Measurements from ENCODE around the gene KAT5. TPM values are rescaled to one million over a fixed set of nuclear protein-coding genes. Genes with fewer than 3 reads are reported as not detected.

The KAT5 gene
- total and polyA plus RNA-seq, 2 of the 13 experiments (the other 11 are each of a cell fraction or from before 2014, with no cell fraction given): 35.2 to 48.3 TPM

- TF ChIP-seq HNF4G (IDR thresholded peaks at IDR 0.05; ENCODE audit: borderline replicate concordance, low read depth, low read length) (no peak), HNF4G (CRISPR knock-in tag; IDR thresholded peaks at IDR 0.05; ENCODE audit: borderline replicate concordance, low read depth) (no peak; the same call in 1 of the 2 replicates), ZNF616 (CRISPR knock-in tag; IDR thresholded peaks at IDR 0.05; ENCODE audit: low read depth) (no peak), ZNF709 (CRISPR knock-in tag; IDR thresholded peaks at IDR 0.05) (peak; percentile 83), SRY (CRISPR knock-in tag; IDR thresholded peaks at IDR 0.05) (peak; percentile 77; the same call in 1 of the 2 replicates), KAT2B (IDR thresholded peaks at IDR 0.05; ENCODE audit: borderline replicate concordance, low read depth, low read length) (no peak), ZNF276 (CRISPR knock-in tag; IDR thresholded peaks at IDR 0.05; ENCODE audit: low read depth) (no peak), ERF (CRISPR knock-in tag; IDR thresholded peaks at IDR 0.05) (peak; percentile 78; the same call in 1 of the 2 replicates), ZFAT (CRISPR knock-in tag; conservative IDR thresholded peaks at IDR 0.05) (no peak), SNAI1 (CRISPR knock-in tag; IDR thresholded peaks at IDR 0.05; ENCODE audit: borderline replicate concordance) (no peak), ZNF576 (CRISPR knock-in tag; IDR thresholded peaks at IDR 0.05) (no peak), RERE (CRISPR knock-in tag; IDR thresholded peaks at IDR 0.05; ENCODE audit: low read depth) (no peak), KLF11 (CRISPR knock-in tag; IDR thresholded peaks at IDR 0.05) (peak; percentile 49; the same call in 1 of the 2 replicates), HNF1B (CRISPR knock-in tag; IDR thresholded peaks at IDR 0.05) (no peak), ZNF350 (CRISPR knock-in tag; IDR thresholded peaks at IDR 0.05; ENCODE audit: borderline replicate concordance, low read depth) (0 out of 2 replicates have a peak, but pooled peaks have one; percentile 18), CREM (IDR thresholded peaks at IDR 0.05) (peak; percentile 90), CREM (CRISPR knock-in tag; IDR thresholded peaks at IDR 0.05) (no peak; the same call in 1 of the 2 replicates)
- TF ChIP-seq, protein P1, sequence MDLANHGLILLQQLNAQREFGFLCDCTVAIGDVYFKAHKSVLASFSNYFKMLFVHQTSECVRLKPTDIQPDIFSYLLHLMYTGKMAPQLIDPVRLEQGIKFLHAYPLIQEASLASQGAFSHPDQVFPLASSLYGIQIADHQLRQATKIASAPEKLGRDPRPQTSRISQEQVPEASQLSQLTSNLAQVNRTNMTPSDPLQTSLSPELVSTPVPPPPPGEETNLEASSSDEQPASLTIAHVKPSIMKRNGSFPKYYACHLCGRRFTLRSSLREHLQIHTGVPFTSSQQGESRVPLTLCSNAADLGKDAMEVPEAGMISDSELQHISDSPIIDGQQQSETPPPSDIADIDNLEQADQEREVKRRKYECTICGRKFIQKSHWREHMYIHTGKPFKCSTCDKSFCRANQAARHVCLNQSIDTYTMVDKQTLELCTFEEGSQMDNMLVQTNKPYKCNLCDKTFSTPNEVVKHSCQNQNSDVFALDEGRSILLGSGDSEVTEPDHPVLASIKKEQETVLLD (CRISPR knock-in tag; IDR thresholded peaks at IDR 0.05; ENCODE audit: low read depth): peak; percentile 41; the same call in 1 of the 2 replicates
Measured at GRCh38 chr11:65720211-65720934, 8.3 kb downstream of the KAT5 start, which contains the start of gene RNASEH2C (continued).
